ENCODE measurements around the gene PHLPP1. TPM values are rescaled to one million over a fixed set of nuclear protein-coding genes. Genes with fewer than 3 reads are reported as not detected.

Gene PHLPP1
- total and polyA plus RNA-seq, 9 of the 15 experiments (the other 6 are each of a cell fraction or from before 2014, with no cell fraction given), result 0.56 to 9.0 (median 4.5) TPM

DNA sequence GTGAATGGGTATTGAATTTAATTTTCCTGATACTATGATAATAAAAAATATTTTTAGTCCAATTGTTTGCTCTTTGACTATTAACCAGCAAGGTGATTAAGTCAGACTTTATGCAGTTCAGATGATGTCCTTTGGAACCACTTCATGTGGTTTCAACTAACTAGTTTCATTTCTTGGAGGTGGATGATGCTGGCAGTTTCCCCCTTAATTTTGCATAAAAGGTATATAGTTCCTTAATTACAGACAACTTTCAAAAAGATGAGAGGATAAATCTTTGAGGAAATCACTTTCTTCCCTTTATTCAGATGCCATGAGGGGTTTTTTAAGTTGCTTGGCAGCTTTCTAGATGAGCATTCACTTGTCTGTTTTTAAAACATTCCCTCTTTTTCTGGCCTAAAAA is 223.1 kb downstream of the PHLPP1 start:
- H3K9ac ChIP-seq (ENCODE audit: insufficient read depth in 1 of 2, low read depth in 2 of 2, low read length in 2 of 2), result no peak overlapping the region
- H3K79me2 ChIP-seq (ENCODE audit: control insufficient read depth, insufficient read depth, low read length), result no peaks in the 10 kb centered on the region
- no peak for DNase-seq (ENCODE audit: extremely low read depth in 1 of 4, low spot score in 3 of 4)
- CTCF ChIA-PET (ENCODE audit: low intra/inter-chr PET ratio), result no interaction called here
- TF ChIP-seq HEY1 (CRISPR knock-in tag; IDR thresholded peaks at IDR 0.05; ENCODE audit: borderline replicate concordance) (no peak), RNF2 (IDR thresholded peaks at IDR 0.05) (no peak), EHMT2 (IDR thresholded peaks at IDR 0.05) (no peak), SIRT6 (IDR thresholded peaks at IDR 0.05; ENCODE audit: low read depth, low read length) (no peak), SETDB1 (IDR thresholded peaks at IDR 0.05; ENCODE audit: low read length) (no peak), TGIF2 (CRISPR knock-in tag; IDR thresholded peaks at IDR 0.05) (no peak)
- TF ChIP-seq, protein P1, sequence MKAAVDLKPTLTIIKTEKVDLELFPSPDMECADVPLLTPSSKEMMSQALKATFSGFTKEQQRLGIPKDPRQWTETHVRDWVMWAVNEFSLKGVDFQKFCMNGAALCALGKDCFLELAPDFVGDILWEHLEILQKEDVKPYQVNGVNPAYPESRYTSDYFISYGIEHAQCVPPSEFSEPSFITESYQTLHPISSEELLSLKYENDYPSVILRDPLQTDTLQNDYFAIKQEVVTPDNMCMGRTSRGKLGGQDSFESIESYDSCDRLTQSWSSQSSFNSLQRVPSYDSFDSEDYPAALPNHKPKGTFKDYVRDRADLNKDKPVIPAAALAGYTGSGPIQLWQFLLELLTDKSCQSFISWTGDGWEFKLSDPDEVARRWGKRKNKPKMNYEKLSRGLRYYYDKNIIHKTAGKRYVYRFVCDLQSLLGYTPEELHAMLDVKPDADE (conservative IDR thresholded peaks at IDR 0.05; ENCODE audit: control insufficient read depth, low read depth, low read length), result no peak
- TF ChIP-seq, protein P2, sequence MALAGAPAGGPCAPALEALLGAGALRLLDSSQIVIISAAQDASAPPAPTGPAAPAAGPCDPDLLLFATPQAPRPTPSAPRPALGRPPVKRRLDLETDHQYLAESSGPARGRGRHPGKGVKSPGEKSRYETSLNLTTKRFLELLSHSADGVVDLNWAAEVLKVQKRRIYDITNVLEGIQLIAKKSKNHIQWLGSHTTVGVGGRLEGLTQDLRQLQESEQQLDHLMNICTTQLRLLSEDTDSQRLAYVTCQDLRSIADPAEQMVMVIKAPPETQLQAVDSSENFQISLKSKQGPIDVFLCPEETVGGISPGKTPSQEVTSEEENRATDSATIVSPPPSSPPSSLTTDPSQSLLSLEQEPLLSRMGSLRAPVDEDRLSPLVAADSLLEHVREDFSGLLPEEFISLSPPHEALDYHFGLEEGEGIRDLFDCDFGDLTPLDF (CRISPR knock-in tag; IDR thresholded peaks at IDR 0.05), result no peak
- H3K27ac ChIP-seq (ENCODE audit: extremely low read depth, low read depth, low read length), result no peak overlapping the region; the same call in 2 of the 3 replicates
- H3K9me1 ChIP-seq (ENCODE audit: control insufficient read depth, insufficient read depth, low read length), result no peaks in the 10 kb centered on the region
- 0 out of 3 replicates have a peak, but pooled peaks cover 3% of the 10 kb centered on the region for H3K36me3 ChIP-seq (ENCODE audit: control insufficient read depth, insufficient read depth, low read length)
- in situ Hi-C loops (cut with MboI) (no loop called here), intact Hi-C loops (cut with micrococcal nuclease) (loop anchor here (5.0 kb wide), 1 partner anchor 221 kb away; the partner anchor contains the start of gene PHLPP1)
- no peak overlapping the region for H2AFZ ChIP-seq (ENCODE audit: low read depth, low read length)
- ATAC-seq, result no peak
- H3K27me3 ChIP-seq (ENCODE audit: control insufficient read depth in 2 of 2, insufficient read depth in 2 of 2, low read length in 2 of 2), result no peaks in the 10 kb centered on the region
- POLR2A ChIA-PET, result no interaction called here
- no peaks in the 10 kb centered on the region for H3K9me3 ChIP-seq (replicated peaks; ENCODE audit: control insufficient read depth, insufficient read depth, low read depth, low read length)
- H4K20me1 ChIP-seq (replicated peaks; ENCODE audit: control insufficient read depth, insufficient read depth, low read length), result no peaks in the 10 kb centered on the region
- no peak for FAIRE-seq
- no peak overlapping the region for H3K4me3 ChIP-seq
- no peak overlapping the region for H3K4me2 ChIP-seq (ENCODE audit: insufficient read depth, low read length)
- H3K4me1 ChIP-seq (replicated peaks in 1 of 2; ENCODE audit: control insufficient read depth in 2 of 2, insufficient read depth in 2 of 2, low read length in 2 of 2), result peaks cover 0 to 4% of the 10 kb centered on the region in 2 experiments; a peak in 3 of 5 replicates
- no TSS peak for BruUV-seq (replicated peaks)
